Occipital lobe (tissue), 2 donors: Measurements from ENCODE around the gene ABTB2. TPM values are rescaled to one million over a fixed set of nuclear protein-coding genes. Genes with fewer than 3 reads are reported as not detected.

Source experiments
- DNase-seq: peaks from one replicate; lab custom pipeline; 2025; lab: John Stamatoyannopoulos, UW
- total RNA-seq: library from RNA; depleted of rRNA; stranded (reverse); fragments of >200 nt; gene quantifications from one replicate; pipeline ENCODE4 v1.2.3, GENCODE V29; 2014

Gene ABTB2
- total RNA-seq, 1 donor from 2014 or later: 3.7 TPM

- DNase-seq: peak; percentile 42
Observed at GRCh38 chr11:34174412-34175041, 183.3 kb downstream of the ABTB2 start.

- DNase-seq: no peak
Observed at GRCh38 chr11:34173050-34173449, 184.8 kb downstream of the ABTB2 start.

GRCh38 chr11:34169686-34170085 lies 188.1 kb downstream of the ABTB2 start:
- DNase-seq: no peak

- DNase-seq: no peak
Observed at GRCh38 chr11:34168642-34169420, 189.0 kb downstream of the ABTB2 start.

GRCh38 chr11:34167961-34168360 lies 189.8 kb downstream of the ABTB2 start:
- DNase-seq: no peak

- no peak for DNase-seq
Observed at GRCh38 chr11:34166806-34167740, 190.7 kb downstream of the ABTB2 start.

- DNase-seq: no peak
Observed at GRCh38 chr11:34165786-34166555, 191.8 kb downstream of the ABTB2 start.

- DNase-seq: no peak
Observed at GRCh38 chr11:34165121-34165520, 192.7 kb downstream of the ABTB2 start.

- no peak for DNase-seq
Observed at GRCh38 chr11:34162856-34163255, 195.0 kb downstream of the ABTB2 start.

- DNase-seq: no peak
Observed at GRCh38 chr11:34162493-34162820, 195.4 kb downstream of the ABTB2 start.

- DNase-seq: no peak
Observed at GRCh38 chr11:34161812-34162492, 195.9 kb downstream of the ABTB2 start.

- DNase-seq: no peak
Observed at GRCh38 chr11:34161361-34161760, 196.4 kb downstream of the ABTB2 start.

- DNase-seq: no peak
Observed at GRCh38 chr11:34160791-34161190, 197.0 kb downstream of the ABTB2 start.

- DNase-seq: no peak
Observed at GRCh38 chr11:34160049-34160721, 197.6 kb downstream of the ABTB2 start.

GRCh38 chr11:34158661-34159060 lies 199.1 kb downstream of the ABTB2 start:
- no peak for DNase-seq

GRCh38 chr11:34157163-34157562 lies 200.6 kb downstream of the ABTB2 start:
- no peak for DNase-seq

GRCh38 chr11:34155757-34156062 lies 202.1 kb downstream of the ABTB2 start:
- no peak for DNase-seq

GRCh38 chr11:34155057-34155756 lies 202.6 kb downstream of the ABTB2 start:
- no peak for DNase-seq

- no peak for DNase-seq
Observed at GRCh38 chr11:34154059-34154875, 203.5 kb downstream of the ABTB2 start.
